ENCODE measurements around the gene NXN. TPM values are rescaled to one million over a fixed set of nuclear protein-coding genes. Genes with fewer than 3 reads are reported as not detected.

NXN gene
- total RNA-seq, 6 experiments from 2014 or later: 2.7 to 9.5 (median 8.0) TPM

- ATAC-seq (no peak), DNase-seq (no peak)
- WGBS (ENCODE audit: insufficient coverage, low coverage, low lambda C conversion rate, missing lambda C conversion rate): 74% methylated on average over 9 of the region's 13 CpGs
- intact Hi-C loops (cut with DNase I): no loop called here
- no peak for TF ChIP-seq CTCF (IDR thresholded peaks at IDR 0.05)
- TF ChIP-seq POLR2A (IDR thresholded peaks at IDR 0.05): no peak
- no peaks in the 10 kb centered on the region for H3K9me3 ChIP-seq
- H3K36me3 ChIP-seq: peaks cover 0 to 4% (median 0%) of the 10 kb centered on the region in 4 donors
- no peak overlapping the region for H3K4me3 ChIP-seq
- H3K27ac ChIP-seq: no peak overlapping the region
- no peaks in the 10 kb centered on the region for H3K27me3 ChIP-seq
- H3K4me1 ChIP-seq: peaks cover 0 to 12% (median 4%) of the 10 kb centered on the region in 4 donors
Observed at GRCh38 chr17:753418-753817, 226.2 kb downstream of the NXN start.

GRCh38 chr17:752620-753219, 226.9 kb downstream of the NXN start:
- intact Hi-C loops (cut with DNase I): no loop called here

GRCh38 chr17:752002-752619, 227.5 kb downstream of the NXN start, which contains the start of gene GEMIN4:
TSS of gene GEMIN4 (minus strand) at chr17:752264. CDS start at chr17:752142, 122 bp downstream.
- WGBS (ENCODE audit: insufficient coverage, low coverage, low lambda C conversion rate, missing lambda C conversion rate): no CpG with 5 or more reads among the region's 87 CpGs
- peak within 1 kb of the TSS; percentile 74 to 84 (median 83) for H3K4me3 ChIP-seq
- peak; percentile 94 to 95 (median 94) for DNase-seq
- H3K36me3 ChIP-seq: peaks cover 0 to 5% (median 3%) of the 10 kb centered on the region in 4 donors
- no peaks in the 10 kb centered on the region for H3K27me3 ChIP-seq
- H3K9me3 ChIP-seq: no peaks in the 10 kb centered on the region
- intact Hi-C loops (cut with DNase I): no loop called here
- ATAC-seq: peak; percentile 93 to 98 (median 96)
- TF ChIP-seq POLR2A (IDR thresholded peaks at IDR 0.05) (peak; percentile 68), CTCF (IDR thresholded peaks at IDR 0.05) (peak; percentile 95 to 97 (median 96))
- peak within 1 kb of the TSS; percentile 55 to 71 (median 59) for H3K27ac ChIP-seq
- H3K4me1 ChIP-seq: peaks cover 0 to 12% (median 4%) of the 10 kb centered on the region in 4 donors

More at GRCh38 chr17:752620-753219, 226.9 kb downstream of the NXN start:
- Histone ChIP-seq H3K36me3 (peaks cover 0 to 2% (median under 1%) of the 10 kb centered on the region in 4 donors), H3K4me1 (peaks cover 0 to 12% (median 4%) of the 10 kb centered on the region in 4 donors), H3K27me3 (no peaks in the 10 kb centered on the region), H3K27ac (peak overlapping the region; percentile 55 to 71 (median 59)), H3K4me3 (peak overlapping the region; percentile 74 to 84 (median 83)), H3K9me3 (no peaks in the 10 kb centered on the region)
- DNase-seq: peak; percentile 71 to 85 (median 83)
- peak; percentile 72 to 85 (median 82) for ATAC-seq
- TF ChIP-seq POLR2A (IDR thresholded peaks at IDR 0.05) (no peak), CTCF (IDR thresholded peaks at IDR 0.05) (no peak)
- 36% methylated on average over 24 of the region's 43 CpGs for WGBS (ENCODE audit: insufficient coverage, low coverage, low lambda C conversion rate, missing lambda C conversion rate)

GRCh38 chr17:751269-752001, 228.1 kb downstream of the NXN start:
- Histone ChIP-seq H3K27me3 (no peaks in the 10 kb centered on the region), H3K4me3 (peak overlapping the region; percentile 74 to 84 (median 83)), H3K27ac (peak overlapping the region; percentile 45 to 59 (median 55)), H3K9me3 (no peaks in the 10 kb centered on the region), H3K4me1 (peaks cover 0 to 12% (median 4%) of the 10 kb centered on the region in 4 donors), H3K36me3 (peaks cover 0 to 10% (median 4%) of the 10 kb centered on the region in 4 donors)
- DNase-seq: peak in 2 of 3 donors; percentile 43 to 62
- peak in 3 of 4 donors; percentile 2 to 9 (median 7) for ATAC-seq
- intact Hi-C loops (cut with DNase I): no loop called here
- 9% methylated on average over 5 of the region's 49 CpGs for WGBS (ENCODE audit: insufficient coverage, low coverage, low lambda C conversion rate, missing lambda C conversion rate)
- TF ChIP-seq CTCF (IDR thresholded peaks at IDR 0.05) (no peak), POLR2A (IDR thresholded peaks at IDR 0.05) (no peak)
